Fibroblast of upper back skin (primary cell): Measurements from ENCODE around the gene GHRH.

Experiments used
- DNase-seq: peaks from one replicate; pipeline ENCODE4 v3.0.0-alpha.2; 2013

GHRH gene

GRCh38 chr20:37290158-37290810 is 28.7 kb upstream of the GHRH start:
- DNase-seq: no peak

- DNase-seq: no peak
These were observed 26.5 kb upstream of the GHRH start for GRCh38 chr20:37288091-37288490.

- DNase-seq: no peak
These were observed 24.2 kb upstream of the GHRH start for GRCh38 chr20:37285664-37286374.

- no peak for DNase-seq
These were observed 23.1 kb upstream of the GHRH start for GRCh38 chr20:37284691-37285161.

GRCh38 chr20:37283530-37284195 is 22.0 kb upstream of the GHRH start:
- DNase-seq: no peak

GRCh38 chr20:37282556-37282955 is 20.9 kb upstream of the GHRH start:
- peak; percentile 81 for DNase-seq

GRCh38 chr20:37280403-37280802 is 18.8 kb upstream of the GHRH start:
- no peak for DNase-seq

GRCh38 chr20:37279820-37280219 is 18.2 kb upstream of the GHRH start:
- DNase-seq: no peak

- peak; percentile 43 for DNase-seq
These were observed 17.5 kb upstream of the GHRH start for GRCh38 chr20:37278966-37279590.

- no peak for DNase-seq
These were observed 15.6 kb upstream of the GHRH start for GRCh38 chr20:37277253-37277593.

GRCh38 chr20:37276494-37277252 is 15.1 kb upstream of the GHRH start:
- DNase-seq: peak; percentile 75

GRCh38 chr20:37274851-37275524 is 13.4 kb upstream of the GHRH start:
- no peak for DNase-seq

- DNase-seq: no peak
These were observed 12.4 kb upstream of the GHRH start for GRCh38 chr20:37273988-37274387.

GRCh38 chr20:37271421-37271768 is 9.8 kb upstream of the GHRH start:
- DNase-seq: no peak

- DNase-seq: peak; percentile 27
These were observed 9.2 kb upstream of the GHRH start for GRCh38 chr20:37270576-37271420.

GRCh38 chr20:37267667-37268313 is 6.2 kb upstream of the GHRH start:
- no peak for DNase-seq

- no peak for DNase-seq
These were observed 5.5 kb upstream of the GHRH start for GRCh38 chr20:37266940-37267666.

- no peak for DNase-seq
These were observed 3.5 kb upstream of the GHRH start for GRCh38 chr20:37265152-37265551.

- no peak for DNase-seq
These were observed 2.1 kb upstream of the GHRH start for GRCh38 chr20:37263686-37264085.

- no peak for DNase-seq
These were observed 891 bp upstream of the GHRH start for GRCh38 chr20:37262505-37262904.
